GM18870 (cell line): ENCODE results near the gene PLD2.
"Not testable (repeated sequence)": the region's sequence is repeated elsewhere in the genome, so short reads cannot be mapped to it uniquely, and the experiment has no call there.

Source experiments
- ATAC-seq: cut with Tn5 transposase; IDR thresholded peaks from one replicate; pipeline ENCODE4 v1.9.1; 2021; ENCODE audit warnings: moderate library complexity; ENCODE audit not compliant: unreplicated experiment

The PLD2 gene

GRCh38 chr17:4854111-4854681 is 47.2 kb downstream of the PLD2 start:
- ATAC-seq, result no peak

DNA sequence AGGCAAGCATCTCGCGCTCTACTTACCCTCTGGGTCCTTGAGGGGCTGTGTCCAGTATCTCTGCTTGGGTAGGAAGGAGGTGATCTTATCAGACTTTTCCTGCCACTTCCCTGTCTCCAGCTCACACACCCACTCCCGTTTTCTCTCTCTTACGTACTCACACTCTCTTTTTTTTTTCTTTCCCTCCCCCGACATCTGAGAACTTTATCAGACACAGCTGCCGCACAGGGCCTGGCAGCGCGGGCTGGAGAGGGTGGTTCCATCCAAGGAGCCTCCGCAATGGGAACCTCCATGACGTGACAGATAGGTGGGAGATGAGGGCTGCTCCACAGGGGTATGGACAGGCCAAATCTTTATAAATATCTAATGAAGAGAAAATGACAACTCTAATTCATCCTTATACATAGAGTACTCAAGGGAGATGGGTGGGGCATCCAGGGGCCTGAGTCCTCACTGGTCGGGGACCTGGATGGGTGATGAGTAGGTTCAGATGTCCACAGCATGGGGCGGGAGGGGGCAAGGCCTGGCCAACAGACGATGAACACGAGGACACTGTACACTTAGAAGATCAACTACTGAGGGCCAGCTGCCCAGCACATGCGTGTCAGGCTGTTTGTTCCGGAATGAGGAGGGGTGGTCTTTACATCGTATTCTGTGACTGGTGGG is 49.5 kb downstream of the PLD2 start:
- no peak for ATAC-seq

GRCh38 chr17:4856937-4857314 is 50.0 kb downstream of the PLD2 start:
- ATAC-seq, result no peak

GRCh38 chr17:4857347-4857746 is 50.4 kb downstream of the PLD2 start:
- not testable (repeated sequence) for ATAC-seq

- no peak for ATAC-seq
These were observed 51.3 kb downstream of the PLD2 start for GRCh38 chr17:4858068-4858881.

DNA sequence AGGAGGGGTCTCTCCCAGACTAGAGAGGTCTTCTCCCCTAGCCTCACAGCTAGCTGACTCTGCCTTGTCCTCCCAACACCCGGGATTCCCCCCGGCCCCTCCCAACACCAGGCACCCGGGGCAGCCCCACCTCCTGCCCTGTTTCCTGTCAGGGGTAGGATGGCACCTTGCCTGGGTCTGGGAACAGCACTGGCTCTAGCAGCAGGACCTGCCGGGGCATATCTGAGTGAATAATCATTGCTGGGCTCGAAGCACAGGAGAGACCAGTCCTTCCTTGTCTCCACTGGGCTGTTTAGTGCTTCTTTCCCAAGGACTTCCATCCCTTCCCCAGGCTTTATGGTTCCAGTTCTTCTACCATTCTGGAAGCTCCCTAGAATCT is 51.9 kb downstream of the PLD2 start:
- ATAC-seq, result no peak

GRCh38 chr17:4859816-4860625 is 53.1 kb downstream of the PLD2 start:
- no peak for ATAC-seq

DNA sequence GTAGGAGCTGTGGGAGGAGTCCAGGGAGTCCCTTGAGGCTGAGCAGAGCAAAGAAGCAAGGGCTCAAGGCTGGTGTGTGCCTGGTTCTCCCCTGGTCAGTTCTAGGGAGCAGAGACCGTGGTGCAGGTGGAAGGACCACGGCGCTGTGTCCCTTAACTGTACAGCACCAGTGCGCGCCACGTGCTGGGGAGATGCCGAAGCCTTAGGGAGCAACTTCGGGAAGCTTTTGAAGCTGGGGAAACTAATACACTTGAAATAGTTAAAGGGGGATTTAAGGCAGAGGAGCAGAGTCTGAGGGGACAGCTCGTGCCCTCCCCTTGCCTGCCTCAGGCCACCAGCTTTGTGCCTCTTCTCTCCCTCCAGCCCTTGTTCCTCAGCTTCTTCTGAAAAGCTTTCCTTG is 53.7 kb downstream of the PLD2 start:
- ATAC-seq, result no peak

DNA sequence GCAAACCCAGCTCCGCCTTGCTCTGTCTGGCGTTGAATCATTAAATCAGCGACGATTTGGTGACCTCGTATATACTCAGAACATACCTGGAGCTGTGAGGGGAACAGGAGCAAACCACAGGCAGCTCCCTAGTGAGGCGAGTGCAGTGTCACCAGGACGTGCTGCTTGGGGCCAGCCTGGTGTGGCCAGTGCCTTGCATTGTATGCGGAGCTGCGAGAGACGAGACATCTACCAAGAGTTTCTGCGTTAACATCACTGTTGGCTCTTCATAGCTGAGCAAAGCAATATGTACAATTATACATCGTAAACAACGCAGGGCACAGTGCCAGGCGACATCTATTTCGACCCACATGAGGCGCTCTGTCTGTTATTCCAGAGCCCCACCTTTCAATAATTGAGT is 54.1 kb downstream of the PLD2 start:
- ATAC-seq, result no peak

- ATAC-seq, result no peak
These were observed 55.8 kb downstream of the PLD2 start for GRCh38 chr17:4862720-4863119.

GRCh38 chr17:4863321-4863720 is 56.4 kb downstream of the PLD2 start:
- ATAC-seq, result no peak

GRCh38 chr17:4867535-4867934 is 60.6 kb downstream of the PLD2 start:
- not testable (repeated sequence) for ATAC-seq

GRCh38 chr17:4869058-4869998 is 62.4 kb downstream of the PLD2 start:
- not testable (repeated sequence) for ATAC-seq

GRCh38 chr17:4870855-4871254 is 63.9 kb downstream of the PLD2 start:
- ATAC-seq, result no peak

GRCh38 chr17:4872786-4873185 is 65.8 kb downstream of the PLD2 start:
- no peak for ATAC-seq
